GM23338 (cell line): Measurements from ENCODE around the gene ARID3A. TPM values are rescaled to one million over a fixed set of nuclear protein-coding genes. Genes with fewer than 3 reads are reported as not detected.
A peak's percentile ranks its signal among the peaks of the same experiment; 100 is the strongest.

ENCODE experiments used
- ATAC-seq: fragments of 200-7000 bp; cut with Tn5 transposase; 3 replicates; pipeline ENCODE4 v1.9.1; 2020
- DNase-seq: peaks from one replicate; pipeline ENCODE4 v3.0.0-alpha.2; 2015; ENCODE audit warnings: low spot score
- H2AFZ ChIP-seq: fragments of 200-600 bp; sonication (generic); 2 replicates; pipeline ENCODE4 v1.8.0; 2016; ENCODE audit warnings: antibody characterized with exemption, mild to moderate bottlenecking, moderate library complexity
- H3F3A ChIP-seq: fragments of 200-600 bp; sonication (generic); replicated peaks from 2 replicates; pipeline ENCODE4 v1.8.0; 2017; ENCODE audit warnings: antibody characterized with exemption, mixed run types, low read depth
- H3K27ac ChIP-seq: fragments of 200-600 bp; sonication (generic); 2 replicates; pipeline ENCODE4 v1.6.1; 2016; ENCODE audit warnings: low read depth
- H3K27me3 ChIP-seq: fragments of 200-600 bp; sonication (generic); 2 replicates; pipeline ENCODE4 v1.8.0; 2016; ENCODE audit warnings: mild to moderate bottlenecking, mixed run types, moderate library complexity; ENCODE audit not compliant: insufficient read depth
- H3K36me3 ChIP-seq: fragments of 200-600 bp; sonication (generic); 2 replicates; pipeline ENCODE4 v1.8.0; 2016; ENCODE audit warnings: mild to moderate bottlenecking; ENCODE audit not compliant: insufficient read depth
- H3K4me1 ChIP-seq: fragments of 200-600 bp; sonication (generic); 2 replicates; pipeline ENCODE4 v1.8.0; 2016; ENCODE audit warnings: mild to moderate bottlenecking, moderate library complexity; ENCODE audit not compliant: insufficient read depth
- H3K4me2 ChIP-seq: fragments of 200-600 bp; sonication (generic); 2 replicates; pipeline ENCODE4 v1.7.1; 2017; ENCODE audit warnings: mixed run types
- H3K4me3 ChIP-seq: fragments of 200-600 bp; sonication (generic); 2 replicates; pipeline ENCODE4 v1.6.1; 2016; ENCODE audit warnings: mixed run types
- H3K79me2 ChIP-seq: fragments of 200-600 bp; sonication (generic); replicated peaks from 2 replicates; pipeline ENCODE4 v1.8.0; 2017; ENCODE audit warnings: mild to moderate bottlenecking; ENCODE audit not compliant: insufficient read depth
- H3K9me2 ChIP-seq: fragments of 200-600 bp; sonication (generic); 2 replicates; pipeline ENCODE4 v1.8.0; 2017; ENCODE audit not compliant: insufficient read depth
- H4K20me1 ChIP-seq: fragments of 200-600 bp; sonication (generic); replicated peaks from 2 replicates; pipeline ENCODE4 v1.8.0; 2017; ENCODE audit warnings: mild to moderate bottlenecking; ENCODE audit not compliant: insufficient read depth
- H3K27ac Mint-ChIP-seq: 2 replicates; pipeline ENCODE4 v1.8.0; 2020; ENCODE audit warnings: inconsistent platforms, mild to moderate bottlenecking, moderate library complexity, mixed read lengths
- H3K27me3 Mint-ChIP-seq: 3 replicates; pipeline ENCODE4 v1.8.0; 2022; ENCODE audit warnings: low read depth, mild to moderate bottlenecking, moderate library complexity, mixed read lengths, inconsistent platforms; ENCODE audit not compliant: insufficient read depth, poor library complexity
- H3K36me3 Mint-ChIP-seq: 3 replicates; pipeline ENCODE4 v1.8.0; 2021; ENCODE audit warnings: low read depth, mild to moderate bottlenecking, inconsistent platforms, moderate library complexity, mixed read lengths
- H3K4me1 Mint-ChIP-seq: 3 replicates; pipeline ENCODE4 v1.8.0; 2020; ENCODE audit warnings: mild to moderate bottlenecking, inconsistent platforms, mixed read lengths
- H3K4me3 Mint-ChIP-seq: 3 replicates; pipeline ENCODE4 v1.8.0; 2021; ENCODE audit warnings: moderate library complexity, mild to moderate bottlenecking, inconsistent platforms, mixed read lengths
- H3K9me3 Mint-ChIP-seq: 3 replicates; pipeline ENCODE4 v1.8.0; 2020; ENCODE audit warnings: moderate library complexity, mild to moderate bottlenecking, inconsistent platforms, mixed read lengths
- CREB1 ChIP-seq: fragments of 250-450 bp; sonication (Bioruptor Pico); IDR thresholded peaks from 2 replicates; pipeline ENCODE4 v1.5.0; 2020; ENCODE audit warnings: low read depth, mild to moderate bottlenecking, moderate library complexity
- EZH2phosphoT487 ChIP-seq: fragments of 200-600 bp; sonication (generic); IDR thresholded peaks from one replicate; pipeline ENCODE4 v1.8.1; 2018; ENCODE audit warnings: antibody characterized with exemption; ENCODE audit not compliant: unreplicated experiment
- JUNB ChIP-seq: IDR thresholded peaks from one replicate; pipeline ENCODE4 v1.6.1; 2016; ENCODE audit warnings: antibody characterized with exemption; ENCODE audit not compliant: unreplicated experiment
- NANOG ChIP-seq: IDR thresholded peaks from 2 replicates; pipeline ENCODE4 v1.6.1; 2016; ENCODE audit warnings: antibody characterized with exemption, borderline replicate concordance
- REST ChIP-seq: IDR thresholded peaks from one replicate; pipeline ENCODE4 v1.6.1; 2018; ENCODE audit warnings: antibody characterized with exemption; ENCODE audit not compliant: unreplicated experiment
- STAT1 ChIP-seq: IDR thresholded peaks from one replicate; pipeline ENCODE4 v1.6.1; 2016; ENCODE audit warnings: antibody characterized with exemption; ENCODE audit not compliant: unreplicated experiment
- ZNF114 ChIP-seq: fragments of 250-450 bp; sonication (Bioruptor Pico); IDR thresholded peaks from 2 replicates; pipeline ENCODE4 v1.5.0; 2020; ENCODE audit warnings: mild to moderate bottlenecking, moderate library complexity
- ZNF331 ChIP-seq: fragments of 250-450 bp; sonication (Bioruptor Pico); IDR thresholded peaks from 2 replicates; pipeline ENCODE4 v1.5.0; 2020; ENCODE audit warnings: low read depth, mild to moderate bottlenecking, moderate library complexity
- polyA plus RNA-seq: library from polyadenylated mRNA; unstranded; fragments of >200 nt; fragmentation: Nextera tagmentation; extraction: Ambion mirVana; gene quantifications from 2 replicates; pipeline ENCODE4 v1.2.1, GENCODE V29; 2016
- total RNA-seq: library from RNA; depleted of rRNA; stranded (reverse); fragments of >200 nt; shearing (Covaris generic); gene quantifications from 2 replicates; pipeline ENCODE4 v1.2.3, GENCODE V29; 2014

ARID3A gene
- total and polyA plus RNA-seq, 2 experiments from 2014 or later, result 33.6 to 51.6 TPM

GRCh38 chr19:995051-995827 lies 69.4 kb downstream of the ARID3A start:
- Mint-ChIP-seq H3K36me3 (peaks cover 11% of the 10 kb centered on the region), H3K27ac (no peak overlapping the region), H3K4me1 (no peaks in the 10 kb centered on the region; the same call in 1 of the 3 replicates), H3K27me3 (peaks cover 38% of the 10 kb centered on the region), H3K4me3 (no peak overlapping the region), H3K9me3 (no peaks in the 10 kb centered on the region)
- TF ChIP-seq REST (no peak), ZNF114 (CRISPR knock-in tag) (no peak), NANOG (no peak), JUNB (no peak), STAT1 (no peak), ZNF331 (CRISPR knock-in tag) (no peak), EZH2phosphoT487 (no peak)
- Histone ChIP-seq H3F3A (peaks cover 27% of the 10 kb centered on the region), H3K4me3 (no peak overlapping the region), H3K9me2 (no peaks in the 10 kb centered on the region), H3K27ac (no peak overlapping the region), H3K36me3 (no peaks in the 10 kb centered on the region; the same call in 1 of the 2 replicates), H4K20me1 (peaks cover 2% of the 10 kb centered on the region; the same call in 1 of the 2 replicates), H3K4me1 (no peaks in the 10 kb centered on the region), H3K27me3 (peaks cover 31% of the 10 kb centered on the region), H2AFZ (no peak overlapping the region), H3K79me2 (no peaks in the 10 kb centered on the region), H3K4me2 (no peak overlapping the region)
- ATAC-seq, result no peak; the same call in 2 of the 3 replicates
- DNase-seq, result no peak

- Histone ChIP-seq H3K9me2 (no peaks in the 10 kb centered on the region), H3K4me1 (no peaks in the 10 kb centered on the region; the same call in 1 of the 2 replicates), H4K20me1 (0 out of 2 replicates have a peak, but pooled peaks cover 2% of the 10 kb centered on the region), H3K79me2 (no peaks in the 10 kb centered on the region), H3K27ac (no peak overlapping the region), H3K36me3 (no peaks in the 10 kb centered on the region), H3K27me3 (peaks cover 38% of the 10 kb centered on the region), H2AFZ (0 out of 2 replicates have a peak overlapping the region, but pooled peaks have one; percentile 14), H3K4me2 (peak overlapping the region; percentile 86), H3F3A (peaks cover 19% of the 10 kb centered on the region), H3K4me3 (peak overlapping the region; percentile 55)
- TF ChIP-seq CREB1 (CRISPR knock-in tag) (peak; percentile 96), JUNB (no peak)
- peak; percentile 28 for ATAC-seq
- Mint-ChIP-seq H3K4me1 (peaks cover 2% of the 10 kb centered on the region; the same call in 2 of the 3 replicates), H3K4me3 (peak overlapping the region; percentile 61), H3K9me3 (no peaks in the 10 kb centered on the region), H3K36me3 (peaks cover 4% of the 10 kb centered on the region), H3K27me3 (peaks cover 42% of the 10 kb centered on the region), H3K27ac (no peak overlapping the region)
- DNase-seq, result peak; percentile 75
Observed at GRCh38 chr19:996051-996838, 70.4 kb downstream of the ARID3A start.
